ENCODE measurements around the gene E2F2.

The E2F2 gene

GRCh38 chr1:23533246-23534023, 2.4 kb upstream of the E2F2 start:
- no peak for FAIRE-seq
- no peak for TF ChIP-seq CTCF (IDR thresholded peaks at IDR 0.05; ENCODE audit: insufficient read depth, missing control alignments)
- DNase-seq (ENCODE audit: insufficient read length, low spot score): no peak

- TF ChIP-seq CTCF (IDR thresholded peaks at IDR 0.05; ENCODE audit: insufficient read depth, missing control alignments): no peak
- FAIRE-seq (no peak), DNase-seq (ENCODE audit: insufficient read length, low spot score) (no peak)
Observed at GRCh38 chr1:23531562-23532094, 595 bp upstream of the E2F2 start.

- no peak for FAIRE-seq
- no peak for DNase-seq (ENCODE audit: insufficient read length, low spot score)
- TF ChIP-seq CTCF (IDR thresholded peaks at IDR 0.05; ENCODE audit: insufficient read depth, missing control alignments): no peak
Observed at GRCh38 chr1:23530087-23530746, 816 bp downstream of the E2F2 start.

- no peak for TF ChIP-seq CTCF (IDR thresholded peaks at IDR 0.05; ENCODE audit: insufficient read depth, missing control alignments)
- DNase-seq (ENCODE audit: insufficient read length, low spot score): no peak
- FAIRE-seq: no peak
Observed at GRCh38 chr1:23529146-23530086, 1.6 kb downstream of the E2F2 start.

GRCh38 chr1:23528250-23528978, 2.6 kb downstream of the E2F2 start:
- no peak for TF ChIP-seq CTCF (IDR thresholded peaks at IDR 0.05; ENCODE audit: insufficient read depth, missing control alignments)
- DNase-seq (ENCODE audit: insufficient read length, low spot score): no peak
- FAIRE-seq: no peak

GRCh38 chr1:23527900-23528249, 3.2 kb downstream of the E2F2 start:
- TF ChIP-seq CTCF (IDR thresholded peaks at IDR 0.05; ENCODE audit: insufficient read depth, missing control alignments): no peak
- FAIRE-seq (no peak), DNase-seq (ENCODE audit: insufficient read length, low spot score) (no peak)

Measured in D721Med (cell line).